Astrocyte (in vitro differentiated cells and primary cell): Measurements from ENCODE around the gene PELI2. TPM values are rescaled to one million over a fixed set of nuclear protein-coding genes. Genes with fewer than 3 reads are reported as not detected.
A peak's percentile ranks its signal among the peaks of the same experiment; 100 is the strongest.

ENCODE experiments used
- DNase-seq: peaks from one replicate; pipeline ENCODE4 v3.0.0-alpha.2; 2010; ENCODE audit warnings: low read depth
- FAIRE-seq: peaks from 2 replicates; lab custom pipeline; 2011; peaks lifted over from hg19 to GRCh38; lab: Jason Lieb, UNC
- H2AFZ ChIP-seq: 2 replicates; pipeline ENCODE4 v1.6.0; 2012; ENCODE audit warnings: low read depth, low read length, inconsistent platforms
- H3K27ac ChIP-seq: 2 replicates; pipeline ENCODE4 v1.5.1; 2011; ENCODE audit warnings: low read depth, low read length, inconsistent platforms
- H3K27me3 ChIP-seq: 2 replicates; pipeline ENCODE4 v1.6.0; 2011; ENCODE audit warnings: low read length, inconsistent platforms; ENCODE audit not compliant: insufficient read depth
- H3K36me3 ChIP-seq: 2 replicates; pipeline ENCODE4 v1.5.1; 2011; ENCODE audit warnings: low read length, inconsistent platforms; ENCODE audit not compliant: insufficient read depth
- H3K4me1 ChIP-seq: 2 replicates; pipeline ENCODE4 v1.5.1; 2011; ENCODE audit warnings: low read length, inconsistent platforms; ENCODE audit not compliant: insufficient read depth
- H3K4me2 ChIP-seq: 2 replicates; pipeline ENCODE4 v1.6.0; 2012; ENCODE audit warnings: low read length, inconsistent platforms
- H3K4me3 ChIP-seq: 2 replicates; pipeline ENCODE4 v1.5.1; 2011; ENCODE audit warnings: low read depth, mild to moderate bottlenecking, low read length, inconsistent platforms; ENCODE audit not compliant: insufficient read depth
- H3K79me2 ChIP-seq: 2 replicates; pipeline ENCODE4 v1.6.0; 2012; ENCODE audit warnings: mild to moderate bottlenecking, low read length, inconsistent platforms; ENCODE audit not compliant: insufficient read depth
- H3K9ac ChIP-seq: 2 replicates; pipeline ENCODE4 v1.6.0; 2012; ENCODE audit warnings: mild to moderate bottlenecking, low read length, inconsistent platforms
- H3K9me3 ChIP-seq: 2 replicates; pipeline ENCODE4 v1.5.1; 2012; ENCODE audit warnings: low read depth, mild to moderate bottlenecking, low read length, inconsistent platforms; ENCODE audit not compliant: insufficient read depth
- H4K20me1 ChIP-seq: 2 replicates; pipeline ENCODE4 v1.6.0; 2012; ENCODE audit warnings: low read length, inconsistent platforms; ENCODE audit not compliant: insufficient read depth
- H3K27ac Mint-ChIP-seq: one replicate; pipeline ENCODE4 v1.8.0; 2021; ENCODE audit warnings: mild to moderate bottlenecking, mixed read lengths; ENCODE audit not compliant: unreplicated experiment
- H3K27me3 Mint-ChIP-seq: one replicate; pipeline ENCODE4 v1.8.0; 2021; ENCODE audit warnings: low read depth, mixed read lengths; ENCODE audit not compliant: unreplicated experiment
- H3K36me3 Mint-ChIP-seq: one replicate; pipeline ENCODE4 v1.8.0; 2021; ENCODE audit warnings: low read depth, mixed read lengths; ENCODE audit not compliant: unreplicated experiment
- H3K4me1 Mint-ChIP-seq: one replicate; pipeline ENCODE4 v1.8.0; 2021; ENCODE audit warnings: low read depth, mixed read lengths; ENCODE audit not compliant: unreplicated experiment
- H3K4me3 Mint-ChIP-seq: one replicate; pipeline ENCODE4 v1.8.0; 2021; ENCODE audit warnings: mild to moderate bottlenecking, moderate library complexity, mixed read lengths; ENCODE audit not compliant: unreplicated experiment
- H3K9me3 Mint-ChIP-seq: one replicate; pipeline ENCODE4 v1.8.0; 2021; ENCODE audit warnings: mild to moderate bottlenecking, mixed read lengths; ENCODE audit not compliant: unreplicated experiment
- CTCF ChIP-seq: IDR thresholded peaks from 2 replicates; pipeline ENCODE4 v1.5.1; 2011; ENCODE audit warnings: low read depth, mild to moderate bottlenecking, inconsistent platforms, low read length, moderate library complexity; ENCODE audit not compliant: insufficient read depth
- EZH2 ChIP-seq: IDR thresholded peaks from 2 replicates; pipeline ENCODE4 v1.6.1; 2012; ENCODE audit warnings: mild to moderate bottlenecking, low read length, inconsistent platforms; ENCODE audit not compliant: insufficient read depth
- total RNA-seq: library from RNA; stranded (reverse); gene quantifications from 2 replicates; pipeline ENCODE4 v1.2.1, GENCODE V29; 2021

Gene PELI2
- total RNA-seq, 1 donor from 2014 or later = 5.3 TPM

- Histone ChIP-seq H3K9me3 (no peaks in the 10 kb centered on the region), H3K27me3 (no peaks in the 10 kb centered on the region), H4K20me1 (no peaks in the 10 kb centered on the region), H3K4me1 (peaks cover 17% of the 10 kb centered on the region), H3K9ac (no peak overlapping the region), H3K27ac (no peak overlapping the region), H3K4me2 (no peak overlapping the region), H2AFZ (no peak overlapping the region), H3K79me2 (no peaks in the 10 kb centered on the region), H3K4me3 (no peak overlapping the region), H3K36me3 (no peaks in the 10 kb centered on the region)
- no peaks in the 10 kb centered on the region for H3K9me3 Mint-ChIP-seq
- FAIRE-seq (no peak), DNase-seq (peak; percentile 39)
- H3K36me3 Mint-ChIP-seq = no peaks in the 10 kb centered on the region
- no peak overlapping the region for H3K27ac Mint-ChIP-seq
- H3K4me3 Mint-ChIP-seq = no peak overlapping the region
- H3K4me1 Mint-ChIP-seq = peaks cover 19% of the 10 kb centered on the region
- TF ChIP-seq CTCF (no peak), EZH2 (no peak)
- H3K27me3 Mint-ChIP-seq = peaks cover 4% of the 10 kb centered on the region
These were observed 213.5 kb downstream of the PELI2 start for GRCh38 chr14:56331592-56332216.

- H3K79me2 ChIP-seq = no peaks in the 10 kb centered on the region
- H3K27me3 ChIP-seq = no peaks in the 10 kb centered on the region
- Mint-ChIP-seq H3K9me3 (no peaks in the 10 kb centered on the region), H3K36me3 (no peaks in the 10 kb centered on the region), H3K4me1 (peaks cover 19% of the 10 kb centered on the region), H3K27me3 (peaks cover 4% of the 10 kb centered on the region), H3K4me3 (no peak overlapping the region), H3K27ac (peak overlapping the region; percentile 91)
- FAIRE-seq = peak; percentile 82
- peak overlapping the region; percentile 35 for H2AFZ ChIP-seq
- DNase-seq = peak; percentile 81
- no peaks in the 10 kb centered on the region for H3K9me3 ChIP-seq
- TF ChIP-seq EZH2 = no peak
- TF ChIP-seq CTCF = no peak
- H3K4me2 ChIP-seq = peak overlapping the region; percentile 55
- peaks cover 17% of the 10 kb centered on the region for H3K4me1 ChIP-seq
- H4K20me1 ChIP-seq = no peaks in the 10 kb centered on the region
- peak overlapping the region; percentile 53 for H3K27ac ChIP-seq
- no peak overlapping the region for H3K4me3 ChIP-seq
- no peaks in the 10 kb centered on the region for H3K36me3 ChIP-seq
- H3K9ac ChIP-seq = peak overlapping the region; percentile 13
These were observed 215.4 kb downstream of the PELI2 start for GRCh38 chr14:56333359-56334292.
